Measurements from ENCODE around the gene SMYD2.

- TF ChIP-seq CTCF (IDR thresholded peaks at IDR 0.05) (no peak), EP300 (IDR thresholded peaks at IDR 0.05) (no peak)
These were observed 15.0 kb downstream of the SMYD2 start for GRCh38 chr1:214295934-214296333.
